ENCODE measurements around the gene LTA4H. TPM values are rescaled to one million over a fixed set of nuclear protein-coding genes. Genes with fewer than 3 reads are reported as not detected.
"Not testable (repeated sequence)": the region's sequence is repeated elsewhere in the genome, so short reads cannot be mapped to it uniquely, and the experiment has no call there.

LTA4H gene
- total RNA-seq, 1 donor from 2014 or later = 85.5 TPM

GRCh38 chr12:95976416-95976832 is 59.0 kb downstream of the LTA4H start:
- no peaks in the 10 kb centered on the region for H3K36me3 Mint-ChIP-seq (ENCODE audit: low read depth)
- H3K4me3 Mint-ChIP-seq = no peak overlapping the region
- TF ChIP-seq CTCF (conservative IDR thresholded peaks at IDR 0.05) = no peak
- no peak overlapping the region for H3K27ac Mint-ChIP-seq (ENCODE audit: unreplicated experiment)
- H3K9me3 Mint-ChIP-seq = no peaks in the 10 kb centered on the region
- H3K4me1 Mint-ChIP-seq = no peaks in the 10 kb centered on the region
- no peaks in the 10 kb centered on the region for H3K27me3 Mint-ChIP-seq (ENCODE audit: low read depth)
- no peak for DNase-seq (ENCODE audit: low read depth, low spot score)

GRCh38 chr12:95975491-95975890 is 59.9 kb downstream of the LTA4H start:
- no peaks in the 10 kb centered on the region for H3K27me3 Mint-ChIP-seq (ENCODE audit: low read depth)
- H3K4me1 Mint-ChIP-seq = no peaks in the 10 kb centered on the region
- no peaks in the 10 kb centered on the region for H3K9me3 Mint-ChIP-seq
- TF ChIP-seq CTCF (conservative IDR thresholded peaks at IDR 0.05) = no peak
- no peak overlapping the region for H3K27ac Mint-ChIP-seq (ENCODE audit: unreplicated experiment)
- no peak overlapping the region for H3K4me3 Mint-ChIP-seq
- H3K36me3 Mint-ChIP-seq (ENCODE audit: low read depth) = no peaks in the 10 kb centered on the region
- no peak for DNase-seq (ENCODE audit: low read depth, low spot score)

- Mint-ChIP-seq H3K4me1 (no peaks in the 10 kb centered on the region), H3K9me3 (peaks cover 3% of the 10 kb centered on the region), H3K4me3 (no peak overlapping the region), H3K27ac (ENCODE audit: unreplicated experiment) (no peak overlapping the region), H3K27me3 (ENCODE audit: low read depth) (no peaks in the 10 kb centered on the region), H3K36me3 (ENCODE audit: low read depth) (no peaks in the 10 kb centered on the region)
- TF ChIP-seq CTCF (conservative IDR thresholded peaks at IDR 0.05) = no peak
- no peak for DNase-seq (ENCODE audit: low read depth, low spot score)
These were observed 61.0 kb downstream of the LTA4H start for GRCh38 chr12:95974358-95974757.

GRCh38 chr12:95972832-95973456 is 62.4 kb downstream of the LTA4H start:
- H3K9me3 Mint-ChIP-seq = peaks cover 3% of the 10 kb centered on the region
- no peaks in the 10 kb centered on the region for H3K36me3 Mint-ChIP-seq (ENCODE audit: low read depth)
- H3K4me1 Mint-ChIP-seq = no peaks in the 10 kb centered on the region
- no peaks in the 10 kb centered on the region for H3K27me3 Mint-ChIP-seq (ENCODE audit: low read depth)
- DNase-seq (ENCODE audit: low read depth, low spot score) = no peak
- no peak overlapping the region for H3K27ac Mint-ChIP-seq (ENCODE audit: unreplicated experiment)
- no peak overlapping the region for H3K4me3 Mint-ChIP-seq
- no peak for TF ChIP-seq CTCF (conservative IDR thresholded peaks at IDR 0.05)

GRCh38 chr12:95970905-95971304 is 64.5 kb downstream of the LTA4H start:
- TF ChIP-seq CTCF (conservative IDR thresholded peaks at IDR 0.05) = no peak
- Mint-ChIP-seq H3K4me1 (no peaks in the 10 kb centered on the region), H3K36me3 (ENCODE audit: low read depth) (no peaks in the 10 kb centered on the region), H3K27ac (ENCODE audit: unreplicated experiment) (no peak overlapping the region), H3K9me3 (peaks cover 3% of the 10 kb centered on the region), H3K4me3 (no peak overlapping the region), H3K27me3 (ENCODE audit: low read depth) (no peaks in the 10 kb centered on the region)
- no peak for DNase-seq (ENCODE audit: low read depth, low spot score)

- H3K4me1 Mint-ChIP-seq; H3K4me3 Mint-ChIP-seq; H3K9me3 Mint-ChIP-seq; H3K27me3 Mint-ChIP-seq (ENCODE audit: low read depth); H3K36me3 Mint-ChIP-seq (ENCODE audit: low read depth); DNase-seq (ENCODE audit: low read depth, low spot score); H3K27ac Mint-ChIP-seq (ENCODE audit: unreplicated experiment): not testable (repeated sequence)
These were observed 66.3 kb downstream of the LTA4H start for GRCh38 chr12:95969116-95969515.
